A549 (cell line): Measurements from ENCODE around the gene CHTOP.

Source experiments
- POLR2A ChIP-seq: IDR thresholded peaks from 2 replicates; pipeline ENCODE4 v1.6.1; 2012; ENCODE audit warnings: mild to moderate bottlenecking, low read length
- REST ChIP-seq: fragments of 200-600 bp; sonication (generic); IDR thresholded peaks from 2 replicates; pipeline ENCODE4 v1.6.1; 2016; ENCODE audit warnings: antibody characterized with exemption, mild to moderate bottlenecking, moderate library complexity

DNA sequence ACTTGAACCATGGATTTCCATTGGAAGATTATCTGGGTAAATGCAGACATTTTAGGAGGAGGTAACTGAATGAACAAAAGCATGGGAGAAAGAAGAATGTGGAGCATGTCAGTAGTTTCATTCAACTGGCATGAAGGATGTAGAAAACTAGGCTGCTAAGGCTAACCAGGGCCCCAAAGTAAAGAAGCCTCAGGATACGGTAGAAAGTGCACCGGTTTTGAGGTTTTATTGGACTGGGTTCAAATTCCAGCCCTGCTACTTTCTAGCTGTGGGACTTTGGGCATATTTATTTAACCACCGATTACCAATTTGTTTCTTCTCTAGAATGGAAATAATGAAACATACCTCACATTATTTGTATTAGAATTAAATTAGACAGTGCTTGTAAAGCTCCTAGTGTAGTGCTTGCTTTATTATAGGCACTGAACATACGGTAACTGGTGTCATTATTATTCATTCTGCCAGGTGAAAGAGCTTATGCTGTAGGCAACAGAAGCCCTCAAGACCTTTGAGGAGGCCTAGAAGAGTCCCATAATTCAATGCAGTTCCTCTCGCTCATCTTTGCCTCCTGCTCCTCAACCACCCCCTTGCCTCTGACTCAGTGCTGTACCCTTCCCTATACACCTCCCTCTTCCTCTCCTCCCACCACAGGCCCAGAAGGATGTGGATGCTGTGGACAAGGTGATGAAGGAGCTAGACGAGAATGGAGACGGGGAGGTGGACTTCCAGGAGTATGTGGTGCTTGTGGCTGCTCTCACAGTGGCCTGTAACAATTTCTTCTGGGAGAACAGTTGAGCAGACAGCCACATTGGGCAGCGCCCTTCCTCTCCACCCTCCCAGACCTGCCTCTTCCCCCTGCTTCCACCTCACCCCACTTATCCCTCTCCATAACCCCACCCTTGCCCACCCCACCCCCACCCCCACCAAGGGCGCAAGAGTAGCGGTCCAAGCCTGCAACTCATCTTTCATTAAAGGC, 2.5 kb upstream of the CHTOP start:
- TF ChIP-seq REST (no peak), POLR2A (no peak)
